SK-N-SH treated with all-trans-retinoic acid at 6 μM for 48 hours (cell line): ENCODE data around the gene MYCBPAP.

ENCODE experiments used
- ARNTL ChIP-seq: fragments of 450-650 bp; formaldehyde crosslinking; IDR thresholded peaks from 2 replicates; pipeline ENCODE4 v1.5.0; 2020; ENCODE audit warnings: low read depth, mild to moderate bottlenecking, moderate library complexity, borderline replicate concordance
- CREB5 ChIP-seq: fragments of 250-450 bp; sonication (Bioruptor Pico); IDR thresholded peaks from 2 replicates; pipeline ENCODE4 v1.5.1; 2020; ENCODE audit warnings: low read depth, mild to moderate bottlenecking, moderate library complexity
- CSRNP3 ChIP-seq: fragments of 250-450 bp; sonication (Bioruptor Pico); IDR thresholded peaks from 2 replicates; pipeline ENCODE4 v1.5.1; 2021; ENCODE audit warnings: mild to moderate bottlenecking, moderate library complexity
- ESRRG ChIP-seq: fragments of 250-450 bp; sonication (Bioruptor Pico); IDR thresholded peaks from 2 replicates; pipeline ENCODE4 v1.6.1; 2021; ENCODE audit warnings: mild to moderate bottlenecking
- ISL1 ChIP-seq: fragments of 250-450 bp; sonication (Bioruptor Pico); IDR thresholded peaks from 2 replicates; pipeline ENCODE4 v2.1.2; 2022; ENCODE audit warnings: mild to moderate bottlenecking, moderate library complexity
- OSR1 ChIP-seq: fragments of 250-450 bp; sonication (Bioruptor Pico); IDR thresholded peaks from 2 replicates; pipeline ENCODE4 v1.8.0; 2022; ENCODE audit warnings: moderate library complexity, mild to moderate bottlenecking, inconsistent platforms
- TF ChIP-seq, protein P1 (sequence below): fragments of 250-450 bp; sonication (Bioruptor Pico); IDR thresholded peaks from 2 replicates; pipeline ENCODE4 v1.5.0; 2020; ENCODE audit warnings: mild to moderate bottlenecking, moderate library complexity

GRCh38 chr17:50570528-50570927 is 62.3 kb downstream of the MYCBPAP start:
- no peak for TF ChIP-seq ISL1
- TF ChIP-seq, protein P1, sequence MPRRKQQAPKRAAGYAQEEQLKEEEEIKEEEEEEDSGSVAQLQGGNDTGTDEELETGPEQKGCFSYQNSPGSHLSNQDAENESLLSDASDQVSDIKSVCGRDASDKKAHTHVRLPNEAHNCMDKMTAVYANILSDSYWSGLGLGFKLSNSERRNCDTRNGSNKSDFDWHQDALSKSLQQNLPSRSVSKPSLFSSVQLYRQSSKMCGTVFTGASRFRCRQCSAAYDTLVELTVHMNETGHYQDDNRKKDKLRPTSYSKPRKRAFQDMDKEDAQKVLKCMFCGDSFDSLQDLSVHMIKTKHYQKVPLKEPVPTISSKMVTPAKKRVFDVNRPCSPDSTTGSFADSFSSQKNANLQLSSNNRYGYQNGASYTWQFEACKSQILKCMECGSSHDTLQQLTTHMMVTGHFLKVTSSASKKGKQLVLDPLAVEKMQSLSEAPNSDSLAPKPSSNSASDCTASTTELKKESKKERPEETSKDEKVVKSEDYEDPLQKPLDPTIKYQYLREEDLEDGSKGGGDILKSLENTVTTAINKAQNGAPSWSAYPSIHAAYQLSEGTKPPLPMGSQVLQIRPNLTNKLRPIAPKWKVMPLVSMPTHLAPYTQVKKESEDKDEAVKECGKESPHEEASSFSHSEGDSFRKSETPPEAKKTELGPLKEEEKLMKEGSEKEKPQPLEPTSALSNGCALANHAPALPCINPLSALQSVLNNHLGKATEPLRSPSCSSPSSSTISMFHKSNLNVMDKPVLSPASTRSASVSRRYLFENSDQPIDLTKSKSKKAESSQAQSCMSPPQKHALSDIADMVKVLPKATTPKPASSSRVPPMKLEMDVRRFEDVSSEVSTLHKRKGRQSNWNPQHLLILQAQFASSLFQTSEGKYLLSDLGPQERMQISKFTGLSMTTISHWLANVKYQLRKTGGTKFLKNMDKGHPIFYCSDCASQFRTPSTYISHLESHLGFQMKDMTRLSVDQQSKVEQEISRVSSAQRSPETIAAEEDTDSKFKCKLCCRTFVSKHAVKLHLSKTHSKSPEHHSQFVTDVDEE (CRISPR knock-in tag) = no peak
- TF ChIP-seq CSRNP3 (CRISPR knock-in tag) = no peak
- TF ChIP-seq OSR1 (CRISPR knock-in tag) = no peak
- TF ChIP-seq ARNTL (CRISPR knock-in tag) = no peak
- no peak for TF ChIP-seq CREB5
- TF ChIP-seq ESRRG (CRISPR knock-in tag) = no peak
